COLO668 (cell line): ENCODE results near the gene PPP1R3D.
"Not testable (repeated sequence)": the region's sequence is repeated elsewhere in the genome, so short reads cannot be mapped to it uniquely, and the experiment has no call there.

Source experiments
- DNase-seq: peaks from one replicate; lab custom pipeline; 2025; ENCODE audit not compliant: unreplicated experiment; lab: John Stamatoyannopoulos, UW

PPP1R3D gene

GRCh38 chr20:59925359-59925758 is 14.7 kb downstream of the PPP1R3D start:
- no peak for DNase-seq

- no peak for DNase-seq
Measured at GRCh38 chr20:59923514-59923913, 16.6 kb downstream of the PPP1R3D start.

- no peak for DNase-seq
Measured at GRCh38 chr20:59920944-59921343, 19.2 kb downstream of the PPP1R3D start.

- no peak for DNase-seq
Measured at GRCh38 chr20:59912609-59913008, 27.5 kb downstream of the PPP1R3D start.

GRCh38 chr20:59911041-59911440 is 29.1 kb downstream of the PPP1R3D start:
- DNase-seq, result no peak

GRCh38 chr20:59908855-59909254 is 31.2 kb downstream of the PPP1R3D start:
- no peak for DNase-seq

GRCh38 chr20:59903621-59904020 is 36.5 kb downstream of the PPP1R3D start:
- no peak for DNase-seq

GRCh38 chr20:59902470-59902869 is 37.6 kb downstream of the PPP1R3D start:
- no peak for DNase-seq

- DNase-seq, result no peak
Measured at GRCh38 chr20:59895908-59896307, 44.2 kb downstream of the PPP1R3D start.

- DNase-seq, result no peak
Measured at GRCh38 chr20:59891581-59891980, 48.5 kb downstream of the PPP1R3D start.

- DNase-seq, result not testable (repeated sequence)
Measured at GRCh38 chr20:59890035-59890434, 50.1 kb downstream of the PPP1R3D start.

GRCh38 chr20:59888050-59888449 is 52.1 kb downstream of the PPP1R3D start:
- DNase-seq, result no peak
